Hematopoietic multipotent progenitor cell (in vitro differentiated cells): ENCODE data around the gene SRGN. TPM values are rescaled to one million over a fixed set of nuclear protein-coding genes. Genes with fewer than 3 reads are reported as not detected.

Experiments used
- DNase-seq, 3 donors: peaks; one replicate each; pipeline ENCODE4 v3.0.0-alpha.2; 2011 to 2015; ENCODE audit warnings: low read depth in 2 of 3, low spot score in 2 of 3
- total RNA-seq: library from RNA; depleted of rRNA; stranded (reverse); fragments of >200 nt; gene quantifications from one replicate; pipeline ENCODE4 v1.2.3, GENCODE V29; 2012

Gene SRGN
- total RNA-seq, 1 donor: 265 TPM

GRCh38 chr10:69088801-69089501, 1.0 kb downstream of the SRGN start:
- DNase-seq: peak; percentile 44 to 92 (median 84)

- peak; percentile 54 to 75 (median 65) for DNase-seq
These were observed 2.0 kb downstream of the SRGN start for GRCh38 chr10:69089638-69090599.

DNA sequence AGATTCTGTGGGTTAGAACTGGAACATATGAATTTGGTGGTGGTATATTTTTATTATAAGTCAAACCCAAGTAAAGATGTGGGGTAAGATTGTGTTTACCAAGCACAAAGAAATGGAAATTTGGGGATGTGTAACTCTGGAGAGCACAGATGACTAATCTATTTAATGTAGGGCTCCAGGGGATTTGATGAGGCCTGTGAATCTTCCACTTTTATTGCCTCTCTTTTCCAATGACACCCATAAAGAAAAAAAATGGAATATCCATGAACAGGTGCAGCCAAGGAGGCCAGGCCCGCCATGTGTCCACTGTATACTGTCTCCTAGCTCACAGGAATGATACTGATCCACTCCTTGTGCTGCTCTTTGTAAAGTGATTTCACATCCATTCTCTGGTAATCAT, 2.8 kb downstream of the SRGN start:
- no peak for DNase-seq

DNA sequence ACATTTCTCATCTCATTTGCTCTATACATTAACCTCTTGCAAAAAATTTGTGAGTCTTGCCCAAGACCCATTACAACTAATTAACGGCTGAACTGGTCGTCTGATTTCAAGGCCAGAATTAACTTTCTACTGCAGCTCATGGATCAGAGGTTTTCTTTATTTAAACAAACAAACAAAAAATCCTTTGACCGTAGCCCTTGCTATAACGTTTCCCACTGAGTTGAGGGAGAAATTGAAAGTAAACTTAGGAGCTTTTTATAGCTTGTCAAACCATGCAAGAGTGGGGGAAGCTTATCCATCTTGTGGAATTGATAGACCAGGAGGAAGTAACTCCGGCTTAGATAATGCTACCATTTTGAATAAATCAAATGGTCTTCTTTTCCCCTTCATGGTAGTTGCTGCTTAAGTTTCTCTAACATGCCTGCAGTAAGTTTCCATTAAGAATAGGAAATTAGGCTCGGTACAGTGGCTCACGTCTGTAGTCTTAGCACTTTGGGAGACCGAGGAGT, 3.3 kb downstream of the SRGN start:
- DNase-seq: peak in 1 of 3 donors; percentile 42

DNA sequence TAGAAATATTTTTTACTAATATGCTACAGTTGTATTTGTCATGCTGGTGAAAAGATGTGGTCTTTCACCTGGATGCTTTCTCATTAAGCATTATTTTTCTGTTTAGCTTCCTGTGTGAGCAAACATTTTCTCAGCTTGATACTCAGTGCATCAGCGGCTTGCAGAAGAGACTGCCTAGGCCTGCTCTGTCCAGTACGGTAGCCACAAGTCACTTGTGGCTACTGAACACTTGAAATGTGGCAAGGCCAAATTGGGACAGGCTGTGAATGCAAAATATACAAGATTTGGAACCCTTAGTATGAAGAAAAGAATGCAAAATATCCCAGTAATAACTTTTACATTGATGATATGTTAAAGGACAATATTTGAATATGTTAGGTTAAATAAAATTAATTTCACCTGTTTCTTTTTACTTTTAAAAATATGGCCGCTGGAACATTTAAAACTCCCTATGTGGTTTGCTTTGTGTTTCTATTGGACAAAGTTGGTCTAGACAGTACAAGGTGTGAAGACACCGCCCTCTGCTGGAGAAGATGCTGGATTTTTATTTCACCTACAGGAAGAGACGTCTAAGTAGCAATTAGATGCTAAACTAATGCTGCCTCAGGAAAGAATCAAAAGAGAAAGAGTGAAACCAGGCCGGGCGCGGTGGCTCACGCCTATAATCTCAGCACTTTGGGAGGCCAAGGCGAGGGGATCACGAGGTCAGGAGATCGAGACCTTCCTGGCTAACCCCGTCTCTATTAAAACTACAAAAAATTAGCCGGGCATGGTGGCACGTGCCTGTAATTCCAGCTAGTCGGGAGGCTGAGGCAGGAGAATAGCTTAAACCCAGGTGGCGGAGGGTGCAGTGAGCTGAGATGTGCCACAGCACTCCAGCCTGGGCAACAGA, 5.3 kb downstream of the SRGN start:
- peak; percentile 62 to 91 (median 85) for DNase-seq

GRCh38 chr10:69093933-69094332, 6.0 kb downstream of the SRGN start:
- DNase-seq: no peak

GRCh38 chr10:69096045-69096444, 8.1 kb downstream of the SRGN start:
- no peak for DNase-seq

- DNase-seq: no peak
These were observed 9.8 kb downstream of the SRGN start for GRCh38 chr10:69097729-69098128.

DNA sequence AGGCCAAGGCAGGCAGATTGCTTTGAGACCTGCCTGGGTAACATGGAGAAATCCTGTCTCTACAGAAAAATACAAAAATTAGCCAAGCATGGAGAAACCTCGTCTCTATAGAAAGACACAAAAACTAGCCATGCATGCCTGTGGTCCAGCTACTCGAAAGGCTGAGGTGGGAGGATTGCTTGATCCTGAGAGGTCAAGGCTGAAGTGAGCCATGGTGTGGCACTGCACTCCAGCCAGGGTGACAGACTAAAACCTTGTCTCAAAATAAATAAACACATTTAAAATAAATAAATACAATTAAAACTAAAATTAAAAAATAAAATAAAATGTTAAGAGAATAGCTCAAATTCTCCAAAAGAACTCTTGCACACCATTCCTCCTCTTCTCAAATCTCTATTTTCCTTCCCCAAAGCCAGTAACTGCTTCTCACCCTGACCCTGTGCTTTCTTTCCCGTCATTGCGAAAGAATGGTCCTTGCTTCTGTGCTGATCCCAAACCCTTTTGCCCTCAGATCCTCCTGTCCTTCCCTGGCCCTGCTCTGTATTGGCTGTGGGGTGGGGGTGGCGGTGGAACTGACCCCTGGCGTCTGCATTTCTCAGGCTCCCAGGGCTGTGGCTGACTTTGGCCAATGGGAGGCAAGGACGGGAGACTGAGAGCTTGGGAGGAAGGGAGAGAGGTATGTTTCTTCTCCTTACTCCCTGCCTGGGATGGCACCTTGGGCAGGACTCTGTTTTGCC, 12.4 kb downstream of the SRGN start:
- DNase-seq: no peak

- peak in 2 of 3 donors; percentile 46 to 51 for DNase-seq
These were observed 13.7 kb downstream of the SRGN start for GRCh38 chr10:69101451-69102095.

- DNase-seq: no peak
These were observed 14.5 kb downstream of the SRGN start for GRCh38 chr10:69102440-69102839.

DNA sequence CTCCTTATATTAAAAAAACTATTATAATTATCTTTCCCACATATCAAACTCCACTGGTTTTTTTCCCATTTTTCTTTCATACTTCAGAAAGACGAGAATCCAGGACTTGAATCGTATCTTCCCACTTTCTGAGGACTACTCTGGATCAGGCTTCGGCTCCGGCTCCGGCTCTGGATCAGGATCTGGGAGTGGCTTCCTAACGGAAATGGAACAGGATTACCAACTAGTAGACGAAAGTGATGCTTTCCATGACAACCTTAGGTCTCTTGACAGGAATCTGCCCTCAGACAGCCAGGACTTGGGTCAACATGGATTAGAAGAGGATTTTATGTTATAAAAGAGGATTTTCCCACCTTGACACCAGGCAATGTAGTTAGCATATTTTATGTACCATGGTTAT, 15.9 kb downstream of the SRGN start:
- no peak for DNase-seq

- no peak for DNase-seq
These were observed 17.3 kb downstream of the SRGN start for GRCh38 chr10:69104994-69105790.

DNA sequence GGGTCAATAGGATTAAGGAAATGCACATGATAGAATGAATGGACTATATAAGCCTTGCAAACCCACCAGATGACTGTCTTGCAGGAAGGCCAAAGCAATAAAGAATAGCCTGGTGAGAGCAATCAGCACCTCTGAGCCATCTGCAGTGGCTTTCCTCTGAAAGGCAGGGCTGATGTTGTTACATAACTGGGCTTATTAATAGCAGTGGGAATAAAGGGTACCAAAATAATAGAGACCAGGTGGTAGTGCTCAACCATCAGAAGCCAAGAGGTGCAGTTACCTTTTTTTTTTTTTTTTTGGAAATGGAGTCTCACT, 19.2 kb downstream of the SRGN start:
- DNase-seq: no peak

DNA sequence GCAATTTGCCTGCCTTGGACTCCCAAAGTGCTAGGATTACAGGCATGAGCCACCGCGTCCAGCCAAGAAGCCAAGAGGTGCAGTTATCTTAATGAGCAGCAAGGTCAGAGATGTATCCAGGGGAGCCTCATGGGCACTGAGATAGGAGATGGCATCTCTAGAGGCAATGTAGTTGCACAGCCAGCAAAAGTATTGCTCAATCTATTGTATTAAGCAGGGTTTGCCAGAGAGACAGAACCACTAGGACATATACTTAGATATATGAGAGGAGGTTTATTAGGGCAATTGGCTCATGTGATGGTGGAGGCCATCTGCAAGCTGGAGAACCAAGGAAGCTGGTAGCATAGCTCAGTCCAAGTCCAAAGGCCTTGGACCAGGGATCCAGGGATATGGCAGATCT, 19.8 kb downstream of the SRGN start:
- DNase-seq: no peak

GRCh38 chr10:69119896-69120295, 32.0 kb downstream of the SRGN start:
- no peak for DNase-seq

GRCh38 chr10:69123306-69123746, 35.4 kb downstream of the SRGN start:
- DNase-seq: no peak

DNA sequence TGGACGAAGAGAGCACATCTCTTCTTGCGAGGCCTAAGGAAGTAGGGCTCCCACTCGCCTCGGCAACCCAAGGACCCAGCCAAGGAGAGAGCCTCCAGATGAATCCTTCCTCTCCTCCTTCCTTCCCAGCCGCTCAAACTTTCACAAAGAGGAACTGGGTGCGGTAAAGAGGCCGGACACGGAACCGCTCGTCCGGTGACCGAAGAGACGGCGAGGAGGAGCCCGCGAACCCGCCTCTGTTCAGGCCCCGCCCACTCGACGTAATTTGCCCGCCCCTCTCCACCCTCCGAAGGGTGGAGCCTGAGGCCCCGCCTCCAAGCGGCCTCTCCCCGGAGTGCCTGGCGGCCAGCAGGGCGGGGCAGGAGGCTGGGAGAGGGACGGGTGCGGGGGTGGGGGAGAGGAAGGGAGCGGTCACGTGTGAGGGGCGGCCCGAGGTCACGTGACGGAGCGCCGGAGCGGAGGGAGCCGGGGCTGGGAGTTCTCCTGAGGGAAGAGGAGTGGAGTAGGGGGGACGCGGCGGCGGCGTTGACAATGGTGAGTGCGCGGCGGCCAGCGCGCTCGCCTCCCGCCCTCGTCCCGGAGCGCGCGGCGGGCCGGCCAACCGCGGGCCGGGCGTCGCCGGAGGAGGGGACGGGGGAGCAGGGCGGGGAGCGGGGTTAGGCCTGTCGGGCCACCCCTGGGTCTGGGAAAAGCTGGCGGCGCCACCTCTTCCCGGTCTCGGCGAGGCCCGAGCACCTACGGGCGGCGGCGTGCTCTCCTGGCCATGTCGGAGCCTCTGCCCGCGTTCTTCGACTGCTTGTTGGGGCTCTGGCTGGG, 36.1 kb downstream of the SRGN start, which contains the start of gene VPS26A:
VPS26A (plus strand) TSS at position 432 of the 816 bp plus-strand sequence; CDS start at position 532, 100 bp downstream.
- peak; percentile 97 to 99 (median 98) for DNase-seq
